ENCODE data around the gene TUSC2. TPM values are rescaled to one million over a fixed set of nuclear protein-coding genes. Genes with fewer than 3 reads are reported as not detected.

The TUSC2 gene
- total RNA-seq, 1 donor from 2014 or later, result 29.4 TPM

DNA sequence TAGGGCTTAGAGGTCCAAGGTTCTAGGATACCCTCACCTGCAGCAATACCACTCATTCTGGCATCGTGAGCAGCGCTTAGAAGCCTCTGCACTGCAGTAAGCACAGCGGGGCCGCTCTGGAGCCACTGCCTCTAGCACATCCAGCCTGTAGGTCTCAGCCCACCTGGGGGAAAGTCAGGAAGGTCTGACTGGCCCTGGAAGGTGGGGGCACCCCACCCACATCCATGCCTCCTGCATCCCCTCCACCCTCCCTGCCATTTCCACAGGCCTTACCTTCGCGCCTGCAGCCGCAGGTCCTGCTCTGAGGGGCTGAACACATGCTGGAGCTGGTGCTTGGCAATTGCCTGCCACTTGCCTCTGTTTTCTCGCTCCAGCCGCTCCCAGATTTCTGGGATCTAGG, 13.5 kb upstream of the TUSC2 start:
- intact Hi-C loops (cut with DNase I), result no loop called here
- no peaks in the 10 kb centered on the region for H3K36me3 ChIP-seq
- peaks cover 60% of the 10 kb centered on the region for H3K4me1 ChIP-seq
- H3K9me3 ChIP-seq, result no peaks in the 10 kb centered on the region
- H3K4me3 ChIP-seq, result peak overlapping the region; percentile 84
- peak; percentile 58 for DNase-seq
- H3K27ac ChIP-seq, result peak overlapping the region; percentile 98
- no peaks in the 10 kb centered on the region for H3K27me3 ChIP-seq (ENCODE audit: low read depth)
- TF ChIP-seq, protein P1, sequence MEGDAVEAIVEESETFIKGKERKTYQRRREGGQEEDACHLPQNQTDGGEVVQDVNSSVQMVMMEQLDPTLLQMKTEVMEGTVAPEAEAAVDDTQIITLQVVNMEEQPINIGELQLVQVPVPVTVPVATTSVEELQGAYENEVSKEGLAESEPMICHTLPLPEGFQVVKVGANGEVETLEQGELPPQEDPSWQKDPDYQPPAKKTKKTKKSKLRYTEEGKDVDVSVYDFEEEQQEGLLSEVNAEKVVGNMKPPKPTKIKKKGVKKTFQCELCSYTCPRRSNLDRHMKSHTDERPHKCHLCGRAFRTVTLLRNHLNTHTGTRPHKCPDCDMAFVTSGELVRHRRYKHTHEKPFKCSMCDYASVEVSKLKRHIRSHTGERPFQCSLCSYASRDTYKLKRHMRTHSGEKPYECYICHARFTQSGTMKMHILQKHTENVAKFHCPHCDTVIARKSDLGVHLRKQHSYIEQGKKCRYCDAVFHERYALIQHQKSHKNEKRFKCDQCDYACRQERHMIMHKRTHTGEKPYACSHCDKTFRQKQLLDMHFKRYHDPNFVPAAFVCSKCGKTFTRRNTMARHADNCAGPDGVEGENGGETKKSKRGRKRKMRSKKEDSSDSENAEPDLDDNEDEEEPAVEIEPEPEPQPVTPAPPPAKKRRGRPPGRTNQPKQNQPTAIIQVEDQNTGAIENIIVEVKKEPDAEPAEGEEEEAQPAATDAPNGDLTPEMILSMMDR (IDR thresholded peaks at IDR 0.05), result no peak
- no peak for ATAC-seq

GRCh38 chr3:50340448-50341329, 12.7 kb upstream of the TUSC2 start, which contains the start of gene RASSF1:
TSS of gene RASSF1 (minus strand) at chr3:50340836. CDS start at chr3:50340805, 31 bp downstream.
- H3K4me3 ChIP-seq, result peak within 1 kb of the TSS; percentile 84
- TF ChIP-seq, protein P1 (IDR thresholded peaks at IDR 0.05), result no peak
- peak; percentile 58 to 61 for ATAC-seq
- H3K9me3 ChIP-seq, result no peaks in the 10 kb centered on the region
- H3K27ac ChIP-seq, result peak within 1 kb of the TSS; percentile 98
- intact Hi-C loops (cut with DNase I), result no loop called here
- H3K36me3 ChIP-seq, result no peaks in the 10 kb centered on the region
- DNase-seq, result peak; percentile 89
- no peaks in the 10 kb centered on the region for H3K27me3 ChIP-seq (ENCODE audit: low read depth)
- H3K4me1 ChIP-seq, result peaks cover 60% of the 10 kb centered on the region

DNA sequence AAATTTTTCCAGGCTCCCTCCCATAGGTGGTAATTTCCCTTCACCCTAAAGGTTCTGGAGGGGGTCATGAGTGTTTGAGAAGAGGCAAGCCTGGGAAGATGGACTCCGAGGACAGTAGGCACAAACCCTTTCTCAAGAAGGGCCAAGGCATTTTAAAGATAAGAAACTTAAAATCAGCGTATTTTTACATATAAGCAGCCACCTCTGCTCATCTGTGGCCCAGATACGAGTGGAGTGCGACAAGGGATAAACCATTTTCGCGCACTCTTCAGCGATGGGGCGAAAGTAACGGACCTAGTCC, 12.1 kb upstream of the TUSC2 start:
- DNase-seq, result no peak
- TF ChIP-seq, protein P1 (IDR thresholded peaks at IDR 0.05), result no peak
- Histone ChIP-seq H3K27ac (peak overlapping the region; percentile 98), H3K36me3 (no peaks in the 10 kb centered on the region), H3K27me3 (ENCODE audit: low read depth) (no peaks in the 10 kb centered on the region), H3K4me3 (peak overlapping the region; percentile 84), H3K9me3 (no peaks in the 10 kb centered on the region), H3K4me1 (peaks cover 60% of the 10 kb centered on the region)
- intact Hi-C loops (cut with DNase I), result no loop called here
- ATAC-seq, result no peak

DNA sequence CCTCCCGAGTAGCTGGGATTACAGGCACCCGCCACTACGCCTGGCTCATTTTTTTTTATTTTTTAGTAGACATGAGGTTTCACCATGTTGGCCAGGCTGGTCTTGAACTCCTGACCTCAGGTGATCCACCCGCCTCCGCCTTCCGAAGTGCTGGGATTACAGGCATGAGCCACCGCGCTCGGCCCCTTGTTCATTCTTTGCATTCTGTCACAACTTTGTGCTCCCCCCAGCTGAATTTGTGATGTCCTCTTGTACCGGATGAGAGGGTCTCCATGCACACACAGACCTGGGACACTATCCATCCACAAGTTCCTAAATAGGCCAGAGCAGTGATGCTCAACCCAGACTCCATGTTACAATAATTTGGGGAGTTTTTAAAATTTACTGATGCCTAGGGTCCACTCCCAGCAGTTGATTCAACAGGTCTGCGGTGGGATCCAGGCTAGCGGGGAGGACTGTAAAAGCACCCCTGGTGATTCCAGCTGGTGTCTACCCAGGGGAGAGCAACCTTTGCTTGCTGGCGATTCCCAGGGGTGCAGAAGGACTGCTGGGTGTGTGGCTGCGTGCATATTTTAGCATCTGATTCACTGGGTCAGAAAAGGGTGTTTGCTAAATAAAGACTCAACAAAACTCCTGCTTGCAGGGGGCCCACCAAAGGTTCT, 11.6 kb upstream of the TUSC2 start:
- Histone ChIP-seq H3K27ac (peak overlapping the region; percentile 98), H3K4me1 (peaks cover 63% of the 10 kb centered on the region), H3K27me3 (ENCODE audit: low read depth) (no peaks in the 10 kb centered on the region), H3K9me3 (no peaks in the 10 kb centered on the region), H3K4me3 (peak overlapping the region; percentile 84), H3K36me3 (no peaks in the 10 kb centered on the region)
- DNase-seq, result peak; percentile 48
- TF ChIP-seq, protein P1 (IDR thresholded peaks at IDR 0.05), result no peak
- intact Hi-C loops (cut with DNase I), result no loop called here
- no peak for ATAC-seq

- peak overlapping the region; percentile 84 for H3K4me3 ChIP-seq
Observed at GRCh38 chr3:50338965-50339364, 10.9 kb upstream of the TUSC2 start.

More at GRCh38 chr3:50338965-50339364, 10.9 kb upstream of the TUSC2 start:
- Histone ChIP-seq H3K4me1 (peaks cover 69% of the 10 kb centered on the region), H3K27ac (peak overlapping the region; percentile 98), H3K36me3 (no peaks in the 10 kb centered on the region), H3K27me3 (ENCODE audit: low read depth) (no peaks in the 10 kb centered on the region), H3K9me3 (no peaks in the 10 kb centered on the region)
- TF ChIP-seq, protein P1 (IDR thresholded peaks at IDR 0.05), result no peak
- intact Hi-C loops (cut with DNase I), result no loop called here
- ATAC-seq (no peak), DNase-seq (no peak)
